Measurements from ENCODE around the gene RAB26. TPM values are rescaled to one million over a fixed set of nuclear protein-coding genes. Genes with fewer than 3 reads are reported as not detected.

The RAB26 gene
- total and polyA plus RNA-seq, 2 of the 13 experiments (the other 11 are each of a cell fraction or from before 2014, with no cell fraction given), result 0.86 to 3.6 TPM

- H3K4me3 ChIP-seq (replicated peaks in 1 of 3; ENCODE audit: insufficient read depth in 1 of 3, low read depth in 2 of 3, low read length in 3 of 3), result peak overlapping the region in 1 of 3 experiments; percentile 45; a peak in 2 of 6 replicates
- in situ Hi-C loops (cut with HindIII; ENCODE audit: extremely low pct_ligation_motif_present, low pct_unique_long_range_greater_than_20kb), result no loop called here
- H4K20me1 ChIP-seq (ENCODE audit: insufficient read depth, low read length), result no peaks in the 10 kb centered on the region
- H3K79me2 ChIP-seq (ENCODE audit: insufficient read depth, low read length), result no peaks in the 10 kb centered on the region
- peak overlapping the region; percentile 48 for H3K27ac ChIP-seq (ENCODE audit: extremely low read length, insufficient read depth, low read length)
- ATAC-seq (no peak; the same call in 1 of the 3 replicates), DNase-seq (ENCODE audit: low spot score) (peak; percentile 35), FAIRE-seq (no peak)
- WGBS (ENCODE audit: low lambda C conversion rate), result 10% methylated on average over 10 of the region's 25 CpGs
- BruUV-seq (replicated peaks), result no TSS peak
- ChIA-PET CTCF (ENCODE audit: low intra/inter-chr PET ratio, low total read pairs) (no interaction called here), POLR2A (interaction anchor here (0.8 to 3.5 kb wide), 6 partner anchors 14 to 62 kb away, joined by 3 to 29 read pairs (median 4); partner anchors contain the start of genes ECI1, PGP and TRAF7)
- peak overlapping the region; percentile 61 for H3K4me2 ChIP-seq (ENCODE audit: low read depth, low read length)
- no peak overlapping the region for H2AFZ ChIP-seq (ENCODE audit: low read length)
- 0 out of 5 replicates have a peak, but pooled peaks cover 0 to 5% of the 10 kb centered on the region in 2 experiments for H3K27me3 ChIP-seq (ENCODE audit: control insufficient read depth in 1 of 2, insufficient read depth in 2 of 2, low read length in 2 of 2)
- no peaks in the 10 kb centered on the region for H3K9me3 ChIP-seq (ENCODE audit: low read length)
- intact Hi-C loops (cut with micrococcal nuclease; ENCODE audit: unreplicated experiment), result no loop called here
- peaks cover 52% of the 10 kb centered on the region for H3K4me1 ChIP-seq (ENCODE audit: insufficient read depth, low read length)
- no peaks in the 10 kb centered on the region for H3K36me3 ChIP-seq (replicated peaks in 1 of 2; ENCODE audit: control insufficient read depth in 1 of 2, insufficient read depth in 2 of 2, low read length in 2 of 2)
- H3K9ac ChIP-seq (ENCODE audit: insufficient read depth, low read depth, low read length), result peak overlapping the region; percentile 56
- TF ChIP-seq ZNF687 (CRISPR knock-in tag; IDR thresholded peaks at IDR 0.05), result 0 out of 2 replicates have a peak, but pooled peaks have one; percentile 31
- peak; percentile 34; the same call in 1 of the 2 replicates for TF ChIP-seq ZNF563 (CRISPR knock-in tag; IDR thresholded peaks at IDR 0.05)
- TF ChIP-seq PCBP1 (IDR thresholded peaks at IDR 0.05; ENCODE audit: borderline replicate concordance, low read depth, low read length), result 0 out of 2 replicates have a peak, but pooled peaks have one; percentile 30
- no peak for TF ChIP-seq LCORL (IDR thresholded peaks at IDR 0.05)
- TF ChIP-seq LCORL (CRISPR knock-in tag; IDR thresholded peaks at IDR 0.05), result 0 out of 2 replicates have a peak, but pooled peaks have one; percentile 22
- peak; percentile 42; the same call in 1 of the 2 replicates for TF ChIP-seq PATZ1 (CRISPR knock-in tag; IDR thresholded peaks at IDR 0.05)
- TF ChIP-seq NCOA5 (CRISPR knock-in tag; IDR thresholded peaks at IDR 0.05), result no peak
- peak; percentile 35 for TF ChIP-seq MED8 (CRISPR knock-in tag; IDR thresholded peaks at IDR 0.05; ENCODE audit: insufficient replicate concordance)
- no peak for TF ChIP-seq MAX (IDR thresholded peaks at IDR 0.05)
- no peak for TF ChIP-seq ZNF138 (CRISPR knock-in tag; IDR thresholded peaks at IDR 0.05; ENCODE audit: low read depth)
- TF ChIP-seq ZNF710 (CRISPR knock-in tag; IDR thresholded peaks at IDR 0.05; ENCODE audit: borderline replicate concordance), result 0 out of 2 replicates have a peak, but pooled peaks have one; percentile 19
- TF ChIP-seq ZNF333 (CRISPR knock-in tag; IDR thresholded peaks at IDR 0.05; ENCODE audit: borderline replicate concordance), result 0 out of 2 replicates have a peak, but pooled peaks have one; percentile 39
- no peak for TF ChIP-seq ZFY (CRISPR knock-in tag; IDR thresholded peaks at IDR 0.05)
- 0 out of 2 replicates have a peak, but pooled peaks have one; percentile 36 for TF ChIP-seq POGZ (CRISPR knock-in tag; IDR thresholded peaks at IDR 0.05)
These were observed 42.4 kb downstream of the RAB26 start for GRCh38 chr16:2190659-2191445.
